ENCODE results near the gene TUBB4B. TPM values are rescaled to one million over a fixed set of nuclear protein-coding genes. Genes with fewer than 3 reads are reported as not detected.

Gene TUBB4B
- total and polyA plus RNA-seq, 3 donors from 2014 or later, result 856 to 1,777 (median 940) TPM

GRCh38 chr9:137265496-137266161, 24.5 kb downstream of the TUBB4B start:
- TF ChIP-seq, protein P1, sequence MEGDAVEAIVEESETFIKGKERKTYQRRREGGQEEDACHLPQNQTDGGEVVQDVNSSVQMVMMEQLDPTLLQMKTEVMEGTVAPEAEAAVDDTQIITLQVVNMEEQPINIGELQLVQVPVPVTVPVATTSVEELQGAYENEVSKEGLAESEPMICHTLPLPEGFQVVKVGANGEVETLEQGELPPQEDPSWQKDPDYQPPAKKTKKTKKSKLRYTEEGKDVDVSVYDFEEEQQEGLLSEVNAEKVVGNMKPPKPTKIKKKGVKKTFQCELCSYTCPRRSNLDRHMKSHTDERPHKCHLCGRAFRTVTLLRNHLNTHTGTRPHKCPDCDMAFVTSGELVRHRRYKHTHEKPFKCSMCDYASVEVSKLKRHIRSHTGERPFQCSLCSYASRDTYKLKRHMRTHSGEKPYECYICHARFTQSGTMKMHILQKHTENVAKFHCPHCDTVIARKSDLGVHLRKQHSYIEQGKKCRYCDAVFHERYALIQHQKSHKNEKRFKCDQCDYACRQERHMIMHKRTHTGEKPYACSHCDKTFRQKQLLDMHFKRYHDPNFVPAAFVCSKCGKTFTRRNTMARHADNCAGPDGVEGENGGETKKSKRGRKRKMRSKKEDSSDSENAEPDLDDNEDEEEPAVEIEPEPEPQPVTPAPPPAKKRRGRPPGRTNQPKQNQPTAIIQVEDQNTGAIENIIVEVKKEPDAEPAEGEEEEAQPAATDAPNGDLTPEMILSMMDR (IDR thresholded peaks at IDR 0.05), result no peak
- no peak for TF ChIP-seq POLR2A (IDR thresholded peaks at IDR 0.05)

DNA sequence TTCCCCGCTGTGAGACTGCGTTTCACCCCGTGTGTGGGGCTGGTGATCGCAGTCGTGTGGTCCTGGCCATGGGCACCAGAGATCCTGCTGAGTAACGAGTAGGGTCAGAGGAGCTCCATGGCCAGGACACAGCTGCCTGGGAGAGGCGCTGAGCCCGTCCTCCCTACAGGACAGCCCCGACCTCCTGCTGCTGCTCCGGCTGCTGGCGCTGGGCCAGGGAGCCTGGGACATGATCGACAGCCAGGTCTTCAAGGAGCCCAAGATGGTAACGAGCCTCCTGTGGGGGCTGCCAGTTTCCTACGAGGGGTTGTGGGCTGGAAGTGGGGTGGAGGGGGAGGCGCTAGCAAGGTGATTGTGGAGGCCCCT, 25.1 kb downstream of the TUBB4B start:
- TF ChIP-seq, protein P1 (IDR thresholded peaks at IDR 0.05), result no peak
- no peak for TF ChIP-seq POLR2A (IDR thresholded peaks at IDR 0.05)
- no peak overlapping the region for H3K27ac ChIP-seq
- intact Hi-C loops (cut with DNase I; ENCODE audit: low total_unique reads), result no loop called here
- no peak for DNase-seq
- no peak overlapping the region for H3K4me3 ChIP-seq
- 87 to 90% methylated on average over 7 to 15 of the region's 15 CpGs for WGBS, 2 donors
- peaks cover 10% of the 10 kb centered on the region for H3K4me1 ChIP-seq
- no peaks in the 10 kb centered on the region for H3K36me3 ChIP-seq (ENCODE audit: low read depth, missing control alignments)
- no peaks in the 10 kb centered on the region for H3K9me3 ChIP-seq
- no peaks in the 10 kb centered on the region for H3K27me3 ChIP-seq

More at GRCh38 chr9:137265496-137266161, 24.5 kb downstream of the TUBB4B start:
- no peak for DNase-seq
- WGBS, 2 donors, result 83 to 92% methylated on average over 10 to 29 of the region's 29 CpGs
- no peaks in the 10 kb centered on the region for H3K27me3 ChIP-seq
- intact Hi-C loops (cut with DNase I; ENCODE audit: low total_unique reads), result no loop called here
- H3K4me1 ChIP-seq, result peaks cover 10% of the 10 kb centered on the region
- no peak overlapping the region for H3K27ac ChIP-seq
- no peaks in the 10 kb centered on the region for H3K36me3 ChIP-seq (ENCODE audit: low read depth, missing control alignments)
- H3K4me3 ChIP-seq, result no peak overlapping the region
- H3K9me3 ChIP-seq, result no peaks in the 10 kb centered on the region

- Histone ChIP-seq H3K4me3 (no peak overlapping the region), H3K9me3 (no peaks in the 10 kb centered on the region), H3K4me1 (peaks cover 10% of the 10 kb centered on the region), H3K27me3 (no peaks in the 10 kb centered on the region), H3K36me3 (ENCODE audit: low read depth, missing control alignments) (no peaks in the 10 kb centered on the region), H3K27ac (no peak overlapping the region)
- no peak for DNase-seq
- TF ChIP-seq, protein P1 (IDR thresholded peaks at IDR 0.05), result no peak
- no peak for TF ChIP-seq POLR2A (IDR thresholded peaks at IDR 0.05)
- intact Hi-C loops (cut with DNase I; ENCODE audit: low total_unique reads), result no loop called here
- WGBS, 2 donors, result 89 to 92% methylated on average over 25 to 34 of the region's 34 CpGs
Measured at GRCh38 chr9:137266585-137267453, 25.7 kb downstream of the TUBB4B start.

DNA sequence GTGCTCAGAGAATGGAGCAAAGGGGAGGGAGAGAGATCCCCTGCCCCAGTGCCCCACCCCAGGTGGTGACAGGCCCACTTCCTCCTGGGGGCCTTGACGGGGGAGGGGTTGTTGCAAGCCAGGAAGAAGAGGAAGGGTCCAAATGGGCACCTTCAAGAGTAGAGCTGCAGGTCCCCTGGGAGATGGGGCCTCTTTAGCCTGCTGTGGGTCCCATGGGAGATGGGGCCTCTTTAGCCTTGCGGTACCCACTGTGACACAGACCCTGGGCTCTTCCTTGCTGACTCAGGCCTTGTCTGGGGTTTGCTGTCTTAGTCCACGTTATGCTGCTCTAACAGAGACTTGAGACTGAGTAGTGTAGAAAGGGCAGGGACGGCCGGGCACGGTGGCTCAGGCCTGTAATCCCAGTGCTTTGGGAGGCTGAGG, 26.9 kb downstream of the TUBB4B start:
- Histone ChIP-seq H3K27me3 (no peaks in the 10 kb centered on the region), H3K9me3 (no peaks in the 10 kb centered on the region), H3K4me1 (peaks cover 10% of the 10 kb centered on the region), H3K36me3 (ENCODE audit: low read depth, missing control alignments) (no peaks in the 10 kb centered on the region), H3K4me3 (no peak overlapping the region), H3K27ac (no peak overlapping the region)
- intact Hi-C loops (cut with DNase I; ENCODE audit: low total_unique reads), result no loop called here
- 89 to 95% methylated on average over 5 to 6 of the region's 6 CpGs for WGBS, 2 donors
- DNase-seq, result no peak
- no peak for TF ChIP-seq POLR2A (IDR thresholded peaks at IDR 0.05)
- TF ChIP-seq, protein P1 (IDR thresholded peaks at IDR 0.05), result no peak
